PFSK-1 (cell line): Measurements from ENCODE around the gene VDAC1.

Experiments
- POLR2AphosphoS5 ChIP-seq: IDR thresholded peaks from 2 replicates; pipeline ENCODE4 v1.6.1; 2012; ENCODE audit warnings: low read depth, mild to moderate bottlenecking, control low read depth, low read length, moderate library complexity
- TAF1 ChIP-seq: IDR thresholded peaks from 2 replicates; pipeline ENCODE4 v1.6.1; 2012; ENCODE audit warnings: low read length, control low read depth, borderline replicate concordance; ENCODE audit not compliant: insufficient read depth
- TF ChIP-seq, protein P1 (sequence below), 2 experiments: IDR thresholded peaks; 2 replicates each; pipeline versions ENCODE4 v1.6.1 to v1.8.0; 2011 to 2012; ENCODE audit warnings: low read depth in 2 of 2, low read length in 2 of 2, control low read depth in 1 of 2, inconsistent platforms in 1 of 2, mild to moderate bottlenecking in 1 of 2, moderate library complexity in 1 of 2; ENCODE audit not compliant: insufficient read depth in 1 of 2

DNA sequence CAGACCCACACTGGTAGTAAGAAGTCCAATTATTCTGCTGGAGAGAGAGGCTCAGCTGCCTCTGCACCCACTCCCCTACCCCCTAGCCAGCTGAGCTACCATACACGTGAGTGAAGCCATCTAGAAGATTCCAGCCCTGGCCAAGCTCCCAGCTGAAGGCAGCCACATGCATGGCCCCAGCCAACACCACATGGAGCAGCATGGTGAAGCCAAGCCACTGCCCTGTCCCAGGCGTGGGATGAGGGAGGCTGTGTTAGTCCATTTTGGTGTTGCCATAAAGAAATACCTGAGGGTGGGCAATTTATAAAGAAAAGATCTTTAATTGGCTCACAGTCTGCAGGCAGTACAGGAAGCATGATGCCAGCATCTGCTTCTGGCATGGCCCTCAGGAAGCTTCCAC, 20.0 kb upstream of the VDAC1 start:
- TF ChIP-seq TAF1 (no peak), POLR2AphosphoS5 (no peak)
- TF ChIP-seq, protein P1, sequence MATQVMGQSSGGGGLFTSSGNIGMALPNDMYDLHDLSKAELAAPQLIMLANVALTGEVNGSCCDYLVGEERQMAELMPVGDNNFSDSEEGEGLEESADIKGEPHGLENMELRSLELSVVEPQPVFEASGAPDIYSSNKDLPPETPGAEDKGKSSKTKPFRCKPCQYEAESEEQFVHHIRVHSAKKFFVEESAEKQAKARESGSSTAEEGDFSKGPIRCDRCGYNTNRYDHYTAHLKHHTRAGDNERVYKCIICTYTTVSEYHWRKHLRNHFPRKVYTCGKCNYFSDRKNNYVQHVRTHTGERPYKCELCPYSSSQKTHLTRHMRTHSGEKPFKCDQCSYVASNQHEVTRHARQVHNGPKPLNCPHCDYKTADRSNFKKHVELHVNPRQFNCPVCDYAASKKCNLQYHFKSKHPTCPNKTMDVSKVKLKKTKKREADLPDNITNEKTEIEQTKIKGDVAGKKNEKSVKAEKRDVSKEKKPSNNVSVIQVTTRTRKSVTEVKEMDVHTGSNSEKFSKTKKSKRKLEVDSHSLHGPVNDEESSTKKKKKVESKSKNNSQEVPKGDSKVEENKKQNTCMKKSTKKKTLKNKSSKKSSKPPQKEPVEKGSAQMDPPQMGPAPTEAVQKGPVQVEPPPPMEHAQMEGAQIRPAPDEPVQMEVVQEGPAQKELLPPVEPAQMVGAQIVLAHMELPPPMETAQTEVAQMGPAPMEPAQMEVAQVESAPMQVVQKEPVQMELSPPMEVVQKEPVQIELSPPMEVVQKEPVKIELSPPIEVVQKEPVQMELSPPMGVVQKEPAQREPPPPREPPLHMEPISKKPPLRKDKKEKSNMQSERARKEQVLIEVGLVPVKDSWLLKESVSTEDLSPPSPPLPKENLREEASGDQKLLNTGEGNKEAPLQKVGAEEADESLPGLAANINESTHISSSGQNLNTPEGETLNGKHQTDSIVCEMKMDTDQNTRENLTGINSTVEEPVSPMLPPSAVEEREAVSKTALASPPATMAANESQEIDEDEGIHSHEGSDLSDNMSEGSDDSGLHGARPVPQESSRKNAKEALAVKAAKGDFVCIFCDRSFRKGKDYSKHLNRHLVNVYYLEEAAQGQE (IDR thresholded peaks at IDR 0.05; ENCODE audit: insufficient read depth in 1 of 2, low read depth in 2 of 2, low read length in 2 of 2) = no peak
